BLaER1 treated with 17β-estradiol and CSF1 and Interleukin-3, amounts not matched to agents 10 nM and 100 nM (cell line): ENCODE data around the gene BLOC1S6.

Source experiments
- H3K27ac ChIP-seq, 11 experiments: shearing (Covaris generic); formaldehyde crosslinking; 2 replicates each; pipeline ENCODE4 v1.8.1; 2022
- H3K27me3 ChIP-seq, 11 experiments: shearing (Covaris generic); formaldehyde crosslinking; 2 replicates each; pipeline ENCODE4 v1.8.1; 2022
- H3K36me3 ChIP-seq, 11 experiments: shearing (Covaris generic); formaldehyde crosslinking; 2 replicates each; pipeline ENCODE4 v1.8.1; 2022
- H3K4me1 ChIP-seq, 10 experiments: shearing (Covaris generic); formaldehyde crosslinking; 2 replicates each; pipeline ENCODE4 v1.8.1; 2022
- H3K4me2 ChIP-seq, 11 experiments: shearing (Covaris generic); formaldehyde crosslinking; 2 replicates each; pipeline ENCODE4 v1.8.1; 2022
- H3K4me3 ChIP-seq, 10 experiments: shearing (Covaris generic); formaldehyde crosslinking; 2 replicates each; pipeline ENCODE4 v1.8.1; 2022
- H3K9ac ChIP-seq, 11 experiments: shearing (Covaris generic); formaldehyde crosslinking; 2 replicates each; pipeline ENCODE4 v1.8.1; 2022
- H3K9me3 ChIP-seq, 11 experiments: shearing (Covaris generic); formaldehyde crosslinking; replicated peaks in 1 of 11; 2 replicates each; pipeline ENCODE4 v1.8.1; 2022
- H4K20me1 ChIP-seq, 11 experiments: shearing (Covaris generic); formaldehyde crosslinking; 2 replicates each; pipeline ENCODE4 v1.8.1; 2022
- Cebpa-rat ChIP-seq, 11 experiments: shearing (Covaris generic); IDR thresholded peaks; 2 replicates each; pipeline ENCODE4 v1.8.1; 2022

The BLOC1S6 gene, protein sequence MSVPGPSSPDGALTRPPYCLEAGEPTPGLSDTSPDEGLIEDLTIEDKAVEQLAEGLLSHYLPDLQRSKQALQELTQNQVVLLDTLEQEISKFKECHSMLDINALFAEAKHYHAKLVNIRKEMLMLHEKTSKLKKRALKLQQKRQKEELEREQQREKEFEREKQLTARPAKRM

DNA sequence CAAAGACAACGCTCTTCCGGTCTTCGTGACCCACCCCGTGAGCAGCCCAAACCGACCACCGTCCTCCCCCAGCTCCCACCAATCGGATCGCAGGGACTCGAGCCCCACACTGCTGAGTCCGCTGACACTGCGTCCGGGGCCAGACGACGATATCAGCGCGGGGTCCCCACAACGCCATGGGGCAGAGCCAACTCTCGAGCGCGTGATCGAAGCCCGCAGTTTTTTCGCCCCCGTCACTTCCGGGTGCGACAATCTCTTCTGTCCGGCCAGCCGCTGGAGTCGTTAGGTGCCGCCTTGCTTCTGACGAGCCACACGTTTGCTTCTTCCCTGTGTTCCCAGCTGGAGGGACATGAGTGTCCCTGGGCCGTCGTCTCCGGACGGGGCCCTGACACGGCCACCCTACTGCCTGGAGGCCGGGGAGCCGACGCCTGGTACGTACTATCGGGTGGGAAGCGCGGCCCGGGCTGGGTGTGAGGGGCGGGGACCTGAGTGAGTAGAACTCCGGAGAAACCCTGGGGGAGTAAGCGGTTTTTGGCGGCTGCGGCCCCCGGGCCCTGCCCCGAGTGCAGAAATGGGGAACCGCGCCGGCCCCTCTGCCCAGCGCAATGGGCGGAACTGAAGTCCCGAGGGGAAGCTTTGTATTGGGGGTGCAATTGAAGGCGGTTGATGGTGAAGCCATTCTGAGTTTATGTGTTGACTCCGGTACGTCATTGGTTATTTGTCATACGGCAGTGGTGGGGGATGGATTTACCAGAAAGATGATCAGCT, at the start of gene BLOC1S6:
BLOC1S6 (plus strand) TSS at position 285 of the 768 bp plus-strand sequence; CDS start at position 350, 65 bp downstream.
- Histone ChIP-seq H3K27ac (peak within 1 kb of the TSS; percentile 95 to 99 (median 97)), H3K9me3 (peaks cover 0 to 8% (median 0%) of the 10 kb centered on the region in 11 experiments; a peak in 2 of 22 replicates), H3K4me1 (peaks cover 34 to 66% (median 45%) of the 10 kb centered on the region in 10 experiments), H3K27me3 (no peaks in the 10 kb centered on the region), H3K9ac (peak within 1 kb of the TSS; percentile 89 to 98 (median 96)), H3K4me3 (peak within 1 kb of the TSS; percentile 71 to 94 (median 80)), H3K4me2 (peak within 1 kb of the TSS; percentile 82 to 99 (median 94)), H3K36me3 (peaks cover 6 to 14% (median 11%) of the 10 kb centered on the region in 11 experiments; a peak in 21 of 22 replicates), H4K20me1 (peaks cover 4 to 21% (median 11%) of the 10 kb centered on the region in 11 experiments; a peak in 14 of 22 replicates)
- no peak for TF ChIP-seq Cebpa-rat (IDR thresholded peaks at IDR 0.05)

DNA sequence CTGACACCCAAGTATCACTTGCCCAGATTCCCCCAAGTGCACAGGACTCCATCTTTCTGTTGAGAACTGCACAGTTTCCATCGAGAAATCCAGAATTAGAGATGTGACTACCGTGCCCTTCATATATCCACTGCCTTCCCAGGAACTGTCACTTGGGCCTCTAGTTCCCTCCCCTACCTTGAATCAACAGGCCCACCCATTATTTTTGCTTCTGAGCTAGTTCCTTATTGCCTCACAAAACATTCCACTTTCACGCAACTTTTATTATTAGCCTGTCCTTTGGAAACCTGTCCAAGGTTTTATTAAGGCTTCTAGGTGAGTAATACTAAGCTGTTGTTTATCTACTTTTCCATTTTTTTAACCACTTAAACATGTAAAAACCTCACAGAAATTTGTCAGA, 47.5 kb upstream of the BLOC1S6 start:
- Histone ChIP-seq H3K9ac (no peak overlapping the region), H3K4me2 (no peak overlapping the region), H3K9me3 (0 out of 22 replicates have a peak, but pooled peaks cover 0 to 4% (median 0%) of the 10 kb centered on the region in 11 experiments), H4K20me1 (no peaks in the 10 kb centered on the region), H3K27ac (no peak overlapping the region), H3K36me3 (no peaks in the 10 kb centered on the region), H3K4me1 (peaks cover 0 to 19% (median 0%) of the 10 kb centered on the region in 10 experiments; a peak in 5 of 20 replicates), H3K27me3 (no peaks in the 10 kb centered on the region), H3K4me3 (no peak overlapping the region)
- TF ChIP-seq Cebpa-rat (IDR thresholded peaks at IDR 0.05): no peak

DNA sequence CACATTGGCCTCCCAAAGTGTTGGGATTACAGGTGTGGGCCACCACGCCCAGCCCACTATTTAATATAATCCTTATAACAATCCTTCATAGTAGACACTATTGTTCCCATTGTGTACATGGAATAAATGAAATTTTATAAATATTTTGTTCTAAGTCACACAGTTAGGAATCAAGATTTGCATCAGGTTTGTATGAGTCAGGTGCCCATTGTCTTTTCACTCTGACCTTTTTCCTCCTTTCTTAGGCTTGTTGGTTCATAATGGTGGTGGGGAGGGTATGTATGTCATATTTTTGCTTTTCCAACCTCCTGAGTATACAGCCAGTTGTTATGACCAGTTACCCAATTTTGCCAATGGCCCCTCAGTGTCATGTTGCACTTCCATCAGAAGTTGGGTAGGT, 46.6 kb upstream of the BLOC1S6 start:
- no peak for TF ChIP-seq Cebpa-rat (IDR thresholded peaks at IDR 0.05)
- Histone ChIP-seq H3K27me3 (no peaks in the 10 kb centered on the region), H3K4me2 (no peak overlapping the region), H3K27ac (no peak overlapping the region), H3K9me3 (0 out of 22 replicates have a peak, but pooled peaks cover 0 to 4% (median 0%) of the 10 kb centered on the region in 11 experiments), H3K36me3 (no peaks in the 10 kb centered on the region), H4K20me1 (no peaks in the 10 kb centered on the region), H3K9ac (no peak overlapping the region), H3K4me3 (no peak overlapping the region), H3K4me1 (peaks cover 0 to 19% (median 0%) of the 10 kb centered on the region in 10 experiments; a peak in 5 of 20 replicates)

DNA sequence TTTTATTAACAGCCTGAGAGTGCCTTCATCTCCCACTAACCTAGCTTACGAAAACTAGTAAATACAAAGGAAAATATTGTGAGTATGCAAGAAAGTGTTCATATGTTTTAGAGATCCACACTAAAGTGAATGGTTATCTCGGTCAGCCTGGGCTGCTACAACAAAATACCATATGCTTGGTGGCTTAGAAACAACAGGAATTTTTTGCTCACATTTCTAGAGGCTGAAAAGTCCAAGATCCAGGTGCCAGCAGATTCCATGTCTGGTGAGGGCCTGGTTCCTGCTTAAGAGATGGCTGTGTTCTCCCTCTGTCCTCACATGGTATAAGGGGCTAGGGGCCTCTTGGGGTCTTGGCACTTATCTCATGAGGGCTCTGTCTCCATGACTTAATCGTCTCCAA, 44.1 kb upstream of the BLOC1S6 start:
- Histone ChIP-seq H3K4me1 (peaks cover 0 to 19% (median 0%) of the 10 kb centered on the region in 10 experiments; a peak in 5 of 20 replicates), H3K36me3 (no peaks in the 10 kb centered on the region)

DNA sequence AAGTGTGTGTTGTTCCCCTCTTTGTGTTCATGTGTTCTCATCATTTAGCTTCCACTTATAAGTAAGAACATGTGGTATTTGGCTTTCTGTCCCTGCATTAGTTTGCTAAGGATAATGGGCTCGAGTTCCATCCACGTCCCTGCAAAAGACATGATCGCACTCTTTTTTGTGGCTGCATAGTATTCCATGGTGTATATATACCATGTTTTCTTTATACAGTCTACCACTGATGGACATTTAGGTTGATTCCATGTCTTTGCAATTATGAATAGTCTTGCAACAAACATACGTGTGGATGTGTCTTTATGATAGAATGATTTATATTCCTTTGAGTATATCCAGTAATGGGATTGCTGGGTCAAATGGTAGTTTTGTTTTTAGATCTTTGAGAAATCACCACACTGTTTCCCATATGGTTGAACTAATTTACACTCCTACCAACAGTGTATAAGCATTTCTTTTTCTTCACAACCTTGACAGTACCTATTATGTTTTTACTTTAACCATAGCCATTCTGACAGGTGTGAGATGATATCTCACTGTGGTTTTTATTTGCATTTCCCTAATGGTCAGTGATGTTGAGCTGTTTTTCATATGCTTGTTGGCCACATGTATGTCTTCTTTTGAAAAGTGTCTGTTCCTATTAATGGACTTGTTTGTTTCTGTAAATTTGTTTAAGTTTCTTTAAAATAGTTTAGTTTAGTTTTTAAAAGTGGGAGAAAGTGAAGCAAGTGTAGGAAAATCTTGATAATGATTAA, 42.7 kb upstream of the BLOC1S6 start:
- Histone ChIP-seq H3K4me1 (peaks cover 0 to 19% (median 0%) of the 10 kb centered on the region in 10 experiments; a peak in 5 of 20 replicates), H3K4me2 (no peak overlapping the region)

More for the DNA sequence above, 44.1 kb upstream of the BLOC1S6 start:
- TF ChIP-seq Cebpa-rat (IDR thresholded peaks at IDR 0.05): no peak
- Histone ChIP-seq H3K4me2 (peak overlapping the region in 2 of 11 experiments; percentile 51 to 52; a peak in 4 of 22 replicates), H3K9me3 (0 out of 22 replicates have a peak, but pooled peaks cover 0 to 4% (median 0%) of the 10 kb centered on the region in 11 experiments), H3K4me3 (no peak overlapping the region), H4K20me1 (no peaks in the 10 kb centered on the region), H3K27me3 (no peaks in the 10 kb centered on the region), H3K9ac (no peak overlapping the region), H3K27ac (no peak overlapping the region)

DNA sequence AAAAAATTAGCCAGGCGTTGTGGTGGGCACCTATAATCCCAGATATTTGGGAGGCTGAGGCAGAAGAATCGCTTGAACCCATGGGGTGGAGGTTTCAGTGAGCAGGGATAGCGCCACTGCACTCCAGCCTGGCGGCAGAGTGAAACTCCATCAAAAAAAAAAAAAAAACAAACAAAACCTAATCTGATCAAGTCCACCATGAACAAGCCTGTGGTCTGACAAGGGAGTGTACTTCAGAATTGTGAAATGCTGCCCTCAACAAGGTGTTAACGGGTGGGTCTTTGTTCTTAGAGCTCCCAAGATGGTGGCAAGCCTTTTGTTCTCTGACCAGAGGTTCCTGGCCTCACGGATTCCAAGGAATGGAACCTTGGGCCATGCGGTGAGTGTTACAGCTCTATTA, 40.4 kb upstream of the BLOC1S6 start:
- no peak for TF ChIP-seq Cebpa-rat (IDR thresholded peaks at IDR 0.05)
- 0 out of 22 replicates have a peak, but pooled peaks cover 0 to 4% (median 0%) of the 10 kb centered on the region in 11 experiments for H3K9me3 ChIP-seq
- no peak overlapping the region for H3K4me3 ChIP-seq
- H3K36me3 ChIP-seq: no peaks in the 10 kb centered on the region
- H3K9ac ChIP-seq: no peak overlapping the region
- H3K27me3 ChIP-seq: no peaks in the 10 kb centered on the region
- H3K27ac ChIP-seq: no peak overlapping the region
- H4K20me1 ChIP-seq: no peaks in the 10 kb centered on the region
- H3K4me1 ChIP-seq: peaks cover 0 to 21% (median 4%) of the 10 kb centered on the region in 10 experiments; a peak in 10 of 20 replicates
- H3K4me2 ChIP-seq: no peak overlapping the region

More for the DNA sequence above, 42.7 kb upstream of the BLOC1S6 start:
- Histone ChIP-seq H3K9ac (no peak overlapping the region), H3K27me3 (no peaks in the 10 kb centered on the region), H3K9me3 (0 out of 22 replicates have a peak, but pooled peaks cover 0 to 4% (median 0%) of the 10 kb centered on the region in 11 experiments), H3K4me3 (no peak overlapping the region), H3K36me3 (no peaks in the 10 kb centered on the region), H4K20me1 (no peaks in the 10 kb centered on the region), H3K27ac (no peak overlapping the region)
- TF ChIP-seq Cebpa-rat (IDR thresholded peaks at IDR 0.05): no peak

DNA sequence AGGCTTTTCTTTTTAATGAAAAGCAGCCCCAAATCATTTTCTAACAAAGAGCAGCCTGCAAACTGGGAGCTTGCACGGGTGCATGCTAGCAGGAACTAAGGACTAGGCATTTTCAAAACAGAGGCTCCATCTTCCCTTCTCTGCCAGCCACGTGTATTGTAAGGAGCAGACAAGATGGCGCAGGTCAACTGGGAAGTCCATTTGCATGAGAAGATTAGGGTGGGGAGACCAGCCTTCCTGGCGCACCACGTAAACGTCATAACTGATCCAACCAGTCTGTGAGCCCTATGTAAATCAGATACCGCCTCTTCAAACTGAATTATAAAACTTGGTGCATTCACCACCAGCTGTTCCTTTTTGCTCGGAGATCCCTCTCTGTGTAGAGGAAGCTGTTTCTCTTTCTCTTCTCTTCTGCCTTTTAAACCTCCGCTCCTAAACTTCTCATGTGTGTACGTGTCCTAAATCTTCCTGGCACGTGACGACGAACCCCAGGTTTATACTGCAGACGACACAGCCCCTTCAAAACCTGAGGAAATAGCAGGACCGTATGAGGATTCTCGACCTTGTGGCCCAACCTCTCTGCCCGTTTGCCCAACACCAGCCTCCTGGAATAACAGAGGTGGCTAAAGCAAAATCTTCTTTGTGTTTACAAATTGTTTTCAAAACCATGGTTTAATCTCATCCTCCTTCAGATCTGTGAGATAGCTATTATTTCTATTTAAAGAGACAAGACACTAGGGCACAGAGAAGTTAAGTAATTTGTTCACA, 38.2 kb upstream of the BLOC1S6 start:
- Histone ChIP-seq H3K27me3 (no peaks in the 10 kb centered on the region), H4K20me1 (no peaks in the 10 kb centered on the region), H3K4me2 (no peak overlapping the region), H3K4me3 (no peak overlapping the region), H3K36me3 (no peaks in the 10 kb centered on the region), H3K9me3 (0 out of 22 replicates have a peak, but pooled peaks cover 0 to 4% (median 0%) of the 10 kb centered on the region in 11 experiments), H3K4me1 (peaks cover 0 to 20% (median 5%) of the 10 kb centered on the region in 10 experiments; a peak in 10 of 20 replicates), H3K27ac (no peak overlapping the region), H3K9ac (no peak overlapping the region)
- no peak for TF ChIP-seq Cebpa-rat (IDR thresholded peaks at IDR 0.05)

DNA sequence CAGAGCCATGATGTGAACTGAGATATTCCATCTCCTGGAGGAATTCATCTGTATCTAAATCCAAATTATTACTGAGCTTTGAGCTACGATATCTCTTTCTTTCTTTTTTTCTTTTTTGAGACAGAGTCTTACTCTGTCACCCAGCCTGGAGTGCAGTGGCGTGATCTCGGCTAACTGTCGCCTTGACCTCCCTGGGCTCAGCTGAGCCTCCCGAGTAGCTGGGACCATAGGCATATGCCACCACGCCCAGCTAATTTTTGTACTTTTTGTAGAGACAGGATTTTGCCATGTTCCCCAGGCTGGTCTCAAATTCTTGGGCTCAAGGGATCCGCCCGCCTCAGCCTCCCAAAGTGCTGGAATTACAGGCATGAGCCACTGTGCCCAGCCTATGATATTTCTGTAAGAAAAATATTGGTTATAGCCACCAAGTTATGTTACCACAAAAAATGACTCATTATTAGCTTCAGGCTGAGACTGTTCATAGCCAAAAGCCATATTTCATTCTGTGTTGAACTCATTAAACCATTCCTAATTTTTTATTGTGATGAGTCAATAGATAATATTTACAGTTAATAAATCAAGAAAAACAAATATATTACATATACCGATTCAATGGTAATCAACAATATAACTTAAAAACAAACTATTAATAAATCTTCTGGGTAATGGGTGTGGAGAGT, 37.5 kb upstream of the BLOC1S6 start:
- no peaks in the 10 kb centered on the region for H4K20me1 ChIP-seq
- H3K27ac ChIP-seq: no peak overlapping the region
- no peak overlapping the region for H3K9ac ChIP-seq
- no peak overlapping the region for H3K4me2 ChIP-seq
- H3K9me3 ChIP-seq: no peaks in the 10 kb centered on the region
- H3K27me3 ChIP-seq: no peaks in the 10 kb centered on the region
- peaks cover 0 to 20% (median 5%) of the 10 kb centered on the region in 10 experiments; a peak in 10 of 20 replicates for H3K4me1 ChIP-seq
- H3K4me3 ChIP-seq: no peak overlapping the region
- TF ChIP-seq Cebpa-rat (IDR thresholded peaks at IDR 0.05): no peak
- H3K36me3 ChIP-seq: no peaks in the 10 kb centered on the region
